Pancreas (tissue), 10 donors: ENCODE data around the gene LRRC4C. TPM values are rescaled to one million over a fixed set of nuclear protein-coding genes. Genes with fewer than 3 reads are reported as not detected.

Experiments
- ATAC-seq, 4 donors: fragments of 200-7000 bp; cut with Tn5 transposase; one replicate each; pipeline versions ENCODE4 v1.8.0 to v1.9.1; 2020; ENCODE audit warnings: mild to moderate bottlenecking in 4 of 4, moderate library complexity in 4 of 4
- DNase-seq, 6 donors: peaks; one replicate each; pipeline ENCODE4 v3.0.0-alpha.2; 2020
- FAIRE-seq: peaks from 2 replicates; lab custom pipeline; 2012; peaks lifted over from hg19 to GRCh38; lab: Jason Lieb, UNC
- H3K27ac ChIP-seq, 4 donors: fragments of 200-600 bp; sonication (generic); 1 replicate in 3 of 4; 2 replicates in 1 of 4; pipeline versions ENCODE4 v1.5.0 to v1.8.0; 2020
- H3K27me3 ChIP-seq, 4 donors: fragments of 200-600 bp; one replicate each; pipeline ENCODE4 v1.8.0; 2021
- H3K36me3 ChIP-seq, 3 donors: fragments of 200-600 bp; sonication (generic) in 1 of 3; one replicate each; pipeline versions ENCODE4 v1.5.0 to v1.8.0; 2020 to 2021
- H3K4me1 ChIP-seq, 3 donors: fragments of 200-600 bp; one replicate each; pipeline ENCODE4 v1.8.0; 2021
- H3K4me3 ChIP-seq, 4 donors: fragments of 200-600 bp; sonication (generic) in 2 of 4; one replicate each; pipeline versions ENCODE4 v1.5.0 to v1.8.0; 2020 to 2021
- H3K9me3 ChIP-seq, 4 donors: fragments of 200-600 bp; one replicate each; pipeline ENCODE4 v1.8.0; 2021
- CTCF ChIP-seq, 4 donors: fragments of 200-600 bp; sonication (generic) in 3 of 4; IDR thresholded peaks; one replicate each; pipeline versions ENCODE4 v1.5.0 to v1.8.0; 2021; ENCODE audit warnings: antibody characterized with exemption in 4 of 4
- WGBS, 2 donors: extraction: QIAGEN DNeasy Blood & Tissue Kit; methylation state at CpG; one replicate each; pipeline ENCODE4 v1.1.7; 2013; 5-methylcytosine and 5-hydroxymethylcytosine counted together
- intact Hi-C, 3 donors: fragments of 100-400 bp; cut with DNase I; formaldehyde crosslinking; loops; one replicate each; pipeline versions ENCODE4 v1.11.1 to v1.14.2; 2022
- polyA plus RNA-seq, 2 donors: library from polyadenylated mRNA; stranded (reverse); fragments of 200-250 nt; gene quantifications; one replicate each; pipeline ENCODE4 v1.2.3, GENCODE V29; 2013
- total RNA-seq, 6 donors: library from RNA; stranded (reverse); fragmentation: NEBNext Ultra II Directional in 4 of 6; extraction: Animal tissue kit (Norgen Biotek cat#: 25700) in 4 of 6; gene quantifications; one replicate each; pipeline versions ENCODE4 v1.2.1 to v1.2.4, GENCODE V29; 2021 to 2023
- donor health status: healthy with polysubstance abuse.
- donor health status: DM: no; HTN: no; CAD: no; lungs with moderate emphysema.
- donor health status: DM: no; HTN: no; CAD: no.
- donor health status: control.
- donor health status: control.
- donor health status: Bipolar disorder and iron deficiency.
- donor health status: DM: yes; HTN: yes; CAD: no.
- donor health status: DM: no; HTN: no; CAD: no.
- donor health status: DM: no; HTN: no; CAD: no.
- donor health status: DM: yes; HTN: yes; CAD: no.

The LRRC4C gene
- total and polyA plus RNA-seq, 8 donors = 0.04 to 0.84 (median 0.16) TPM

GRCh38 chr11:40421208-40421981 is 1038.1 kb downstream of the LRRC4C start:
- Histone ChIP-seq H3K36me3 (no peaks in the 10 kb centered on the region), H3K4me1 (no peaks in the 10 kb centered on the region), H3K27me3 (no peaks in the 10 kb centered on the region), H3K4me3 (no peak overlapping the region), H3K9me3 (no peaks in the 10 kb centered on the region), H3K27ac (no peak overlapping the region)
- intact Hi-C loops = no loop called here
- WGBS, 2 donors = 61 to 67% methylated on average over 6 of the region's 6 CpGs
- no peak for TF ChIP-seq CTCF (IDR thresholded peaks at IDR 0.05)
- ATAC-seq = no peak
- no peak for FAIRE-seq
- DNase-seq = no peak

GRCh38 chr11:40417627-40418026 is 1041.8 kb downstream of the LRRC4C start:
- ATAC-seq (no peak), DNase-seq (no peak), FAIRE-seq (no peak)
- Histone ChIP-seq H3K36me3 (no peaks in the 10 kb centered on the region), H3K27me3 (no peaks in the 10 kb centered on the region), H3K4me3 (no peak overlapping the region), H3K4me1 (no peaks in the 10 kb centered on the region), H3K27ac (no peak overlapping the region), H3K9me3 (no peaks in the 10 kb centered on the region)
- intact Hi-C loops = no loop called here
- 64 to 75% methylated on average over 3 of the region's 3 CpGs for WGBS, 2 donors
- TF ChIP-seq CTCF (IDR thresholded peaks at IDR 0.05) = no peak

DNA sequence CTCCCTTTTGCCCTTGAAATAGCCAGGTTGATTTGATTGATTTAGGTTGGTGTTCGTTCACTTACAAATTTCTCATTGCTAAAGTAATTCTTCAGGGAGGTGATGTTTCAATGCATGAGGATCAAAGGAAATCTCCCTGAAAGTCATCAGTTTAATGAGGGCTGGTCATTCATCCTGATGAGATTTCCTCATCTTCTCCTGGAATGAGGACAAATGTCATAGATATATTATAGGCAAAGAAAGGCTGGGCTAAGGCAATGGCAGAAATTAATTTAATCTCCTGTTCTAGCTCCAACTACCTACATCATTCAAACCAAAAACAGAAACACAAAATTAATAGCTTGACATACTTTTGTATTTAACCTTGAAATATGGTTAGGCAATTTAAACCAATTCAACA is 1052.1 kb downstream of the LRRC4C start:
- Histone ChIP-seq H3K4me1 (no peaks in the 10 kb centered on the region), H3K27ac (no peak overlapping the region), H3K9me3 (no peaks in the 10 kb centered on the region), H3K36me3 (no peaks in the 10 kb centered on the region), H3K27me3 (no peaks in the 10 kb centered on the region), H3K4me3 (no peak overlapping the region)
- no peak for TF ChIP-seq CTCF (IDR thresholded peaks at IDR 0.05)
- ATAC-seq (no peak), DNase-seq (no peak), FAIRE-seq (no peak)
- 10 to 17% methylated on average over 1 of the region's 1 CpG for WGBS, 2 donors
- intact Hi-C loops = no loop called here

DNA sequence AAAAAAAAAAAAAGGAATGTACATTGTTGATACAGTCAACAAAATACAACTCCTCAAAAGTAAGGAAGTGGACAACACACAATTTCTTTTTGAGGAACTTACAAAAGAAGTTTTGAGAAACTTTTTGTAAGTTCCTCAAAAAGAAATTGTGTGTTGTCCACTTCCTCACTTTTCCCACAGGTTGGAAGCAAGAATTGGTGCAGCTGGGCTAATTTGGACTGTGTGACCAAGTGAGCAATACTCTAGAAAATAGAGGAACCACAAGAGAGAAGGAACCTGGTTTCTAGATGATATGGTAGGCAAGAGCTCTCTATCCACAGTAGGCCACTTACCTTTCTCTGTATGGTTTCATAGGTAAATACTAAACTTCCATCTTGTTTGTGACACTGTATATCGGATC is 1053.8 kb downstream of the LRRC4C start:
- no peaks in the 10 kb centered on the region for H3K27me3 ChIP-seq
- no peak for FAIRE-seq
- H3K4me3 ChIP-seq = no peak overlapping the region
- no peaks in the 10 kb centered on the region for H3K9me3 ChIP-seq
- intact Hi-C loops = no loop called here
- no peaks in the 10 kb centered on the region for H3K36me3 ChIP-seq
- H3K4me1 ChIP-seq = no peaks in the 10 kb centered on the region
- no peak for TF ChIP-seq CTCF (IDR thresholded peaks at IDR 0.05)
- no peak overlapping the region for H3K27ac ChIP-seq
- DNase-seq = no peak
- 53 to 78% methylated on average over 1 of the region's 1 CpG for WGBS, 2 donors
- ATAC-seq = no peak

DNA sequence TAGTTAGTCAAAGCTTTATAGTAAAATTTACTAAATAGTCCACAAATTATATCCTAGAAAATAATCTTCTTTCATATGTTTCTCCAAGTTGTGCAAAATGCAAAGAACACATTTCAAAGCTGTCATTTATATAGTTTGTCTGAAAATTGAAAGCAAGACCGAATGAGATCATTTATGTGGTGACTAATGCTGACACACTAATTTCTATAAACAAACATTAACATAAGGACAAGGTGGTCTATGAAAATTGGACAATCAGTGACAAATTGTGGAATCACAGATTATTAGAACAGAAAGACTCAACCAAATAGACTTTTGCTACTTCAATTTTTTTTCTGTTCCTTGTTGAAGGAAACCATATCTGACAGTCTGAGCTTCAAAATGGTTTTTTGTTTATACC is 1056.1 kb downstream of the LRRC4C start:
- TF ChIP-seq CTCF (IDR thresholded peaks at IDR 0.05) = no peak

More for the DNA sequence above, 1056.1 kb downstream of the LRRC4C start:
- H3K4me1 ChIP-seq = no peaks in the 10 kb centered on the region
- intact Hi-C loops = no loop called here
- no peak for DNase-seq
- no peaks in the 10 kb centered on the region for H3K36me3 ChIP-seq
- 26 to 38% methylated on average over 1 of the region's 1 CpG for WGBS, 2 donors
- no peak for FAIRE-seq
- H3K27ac ChIP-seq = no peak overlapping the region
- no peaks in the 10 kb centered on the region for H3K27me3 ChIP-seq
- no peak for ATAC-seq
- no peak overlapping the region for H3K4me3 ChIP-seq
- no peaks in the 10 kb centered on the region for H3K9me3 ChIP-seq
